Measurements from ENCODE around the gene IFNB1. TPM values are rescaled to one million over a fixed set of nuclear protein-coding genes. Genes with fewer than 3 reads are reported as not detected.

Gene IFNB1
- total RNA-seq, 1 experiment from 2014 or later, result not detected

DNA sequence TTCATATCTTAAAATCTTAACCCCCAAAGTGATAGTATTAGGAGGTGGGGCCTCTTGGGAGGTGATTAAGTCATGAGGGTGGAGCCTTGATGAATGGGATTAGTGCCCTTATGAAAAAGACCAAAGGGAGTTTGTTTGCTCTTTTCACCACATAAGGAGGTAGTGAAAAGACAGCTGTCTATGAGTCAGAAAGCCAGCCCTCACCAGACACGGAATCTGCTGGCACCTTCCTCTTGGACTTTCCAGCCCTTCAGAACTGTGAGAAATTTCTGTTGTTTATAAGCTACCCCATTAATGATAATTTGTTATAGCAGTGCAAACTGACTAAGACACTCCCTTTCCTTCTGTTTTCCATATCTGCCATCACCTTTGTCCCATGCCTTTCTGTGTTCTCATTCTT lies 20.8 kb downstream of the IFNB1 start:
- H3T11ph ChIP-seq (ENCODE audit: low read length), result no peak overlapping the region
- H3K4ac ChIP-seq (ENCODE audit: low read depth, low read length), result no peak overlapping the region
- H3K4me1 ChIP-seq (ENCODE audit: insufficient read depth, low read length), result no peaks in the 10 kb centered on the region
- H3K23me2 ChIP-seq (ENCODE audit: insufficient read length, low read depth, low read length, poor library complexity, severe bottlenecking), result no peaks in the 10 kb centered on the region
- no peaks in the 10 kb centered on the region for H3K79me2 ChIP-seq (ENCODE audit: insufficient read depth, low read length)
- Mint-ChIP-seq H3K9me3 (no peaks in the 10 kb centered on the region), H3K4me1 (peaks cover 3 to 6% of the 10 kb centered on the region in 2 experiments), H3K4me3 (no peak overlapping the region), H3K27me3 (ENCODE audit: low read depth) (no peaks in the 10 kb centered on the region), H3K27ac (no peak overlapping the region; a peak in 1 of 7 replicates), H3K36me3 (ENCODE audit: insufficient read depth in 1 of 3, low read depth in 3 of 3) (no peaks in the 10 kb centered on the region; a peak in 1 of 7 replicates)
- no peak overlapping the region for H2AFZ ChIP-seq (ENCODE audit: low read length)
- H3K27me3 ChIP-seq (ENCODE audit: insufficient read depth, low read length), result no peaks in the 10 kb centered on the region
- no peak overlapping the region for H4K91ac ChIP-seq (ENCODE audit: insufficient read length, low read depth, low read length)
- H3K18ac ChIP-seq (ENCODE audit: insufficient read length, low read depth, low read length), result no peak overlapping the region
- H4K8ac ChIP-seq (replicated peaks; ENCODE audit: insufficient read length, low read depth, low read length), result no peak overlapping the region
- no peak overlapping the region for H2BK20ac ChIP-seq (ENCODE audit: low read depth, low read length, poor library complexity, severe bottlenecking)
- H3K27ac ChIP-seq (ENCODE audit: insufficient read length, low read depth, low read length), result no peak overlapping the region
- no peak overlapping the region for H3K56ac ChIP-seq (ENCODE audit: insufficient read length, low read depth, low read length)
- H2BK15ac ChIP-seq (ENCODE audit: low read depth, low read length), result no peak overlapping the region
- no peak overlapping the region for H3K9ac ChIP-seq (ENCODE audit: extremely low read depth, insufficient read length, low read length)
- TF ChIP-seq, protein P1, sequence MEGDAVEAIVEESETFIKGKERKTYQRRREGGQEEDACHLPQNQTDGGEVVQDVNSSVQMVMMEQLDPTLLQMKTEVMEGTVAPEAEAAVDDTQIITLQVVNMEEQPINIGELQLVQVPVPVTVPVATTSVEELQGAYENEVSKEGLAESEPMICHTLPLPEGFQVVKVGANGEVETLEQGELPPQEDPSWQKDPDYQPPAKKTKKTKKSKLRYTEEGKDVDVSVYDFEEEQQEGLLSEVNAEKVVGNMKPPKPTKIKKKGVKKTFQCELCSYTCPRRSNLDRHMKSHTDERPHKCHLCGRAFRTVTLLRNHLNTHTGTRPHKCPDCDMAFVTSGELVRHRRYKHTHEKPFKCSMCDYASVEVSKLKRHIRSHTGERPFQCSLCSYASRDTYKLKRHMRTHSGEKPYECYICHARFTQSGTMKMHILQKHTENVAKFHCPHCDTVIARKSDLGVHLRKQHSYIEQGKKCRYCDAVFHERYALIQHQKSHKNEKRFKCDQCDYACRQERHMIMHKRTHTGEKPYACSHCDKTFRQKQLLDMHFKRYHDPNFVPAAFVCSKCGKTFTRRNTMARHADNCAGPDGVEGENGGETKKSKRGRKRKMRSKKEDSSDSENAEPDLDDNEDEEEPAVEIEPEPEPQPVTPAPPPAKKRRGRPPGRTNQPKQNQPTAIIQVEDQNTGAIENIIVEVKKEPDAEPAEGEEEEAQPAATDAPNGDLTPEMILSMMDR (conservative IDR thresholded peaks at IDR 0.05), result no peak
- H3K4me2 ChIP-seq (ENCODE audit: insufficient read depth, insufficient read length, low read length), result no peak overlapping the region
- H2BK12ac ChIP-seq (ENCODE audit: insufficient read length, low read depth, low read length), result no peak overlapping the region
- no peaks in the 10 kb centered on the region for H4K20me1 ChIP-seq (ENCODE audit: control insufficient read depth, insufficient read depth, insufficient read length)
- H2AK5ac ChIP-seq (ENCODE audit: insufficient read length, low read length), result no peak overlapping the region
- DNase-seq, result no peak
- no peak overlapping the region for H3K14ac ChIP-seq (ENCODE audit: insufficient read depth, low read length)
- no peak overlapping the region for H2BK5ac ChIP-seq (ENCODE audit: insufficient read length, low read length)
- WGBS (ENCODE audit: extremely low coverage, insufficient read length, low lambda C conversion rate), result no CpG with 5 or more reads among the region's 1 CpG
- no peaks in the 10 kb centered on the region for H3K9me3 ChIP-seq (ENCODE audit: control insufficient read depth, low read depth, low read length)
- H4K5ac ChIP-seq (ENCODE audit: insufficient read length, low read depth, low read length), result no peak overlapping the region
- no peaks in the 10 kb centered on the region for H3K79me1 ChIP-seq (ENCODE audit: insufficient read depth, low read depth, low read length, poor library complexity, severe bottlenecking)
- H3K23ac ChIP-seq (ENCODE audit: insufficient read length, low read depth, low read length), result no peak overlapping the region
- no peak overlapping the region for H2BK120ac ChIP-seq (ENCODE audit: low read depth, low read length, poor library complexity, severe bottlenecking)

Data from H9 (cell line).